GM18873 (cell line): Measurements from ENCODE around the gene ISL2.
"Not testable (repeated sequence)": the region's sequence is repeated elsewhere in the genome, so short reads cannot be mapped to it uniquely, and the experiment has no call there.

ENCODE experiments used
- ATAC-seq: cut with Tn5 transposase; IDR thresholded peaks from one replicate; pipeline ENCODE4 v1.9.1; 2021; ENCODE audit warnings: mild to moderate bottlenecking, moderate library complexity, moderate number of reproducible peaks; ENCODE audit not compliant: unreplicated experiment, low FRiP score

The ISL2 gene

GRCh38 chr15:76336254-76337058 is at the start of gene ISL2:
ISL2 (plus strand) TSS chr15:76336773; CDS start chr15:76336884, 111 bp downstream.
- ATAC-seq, result peak; percentile 45

- ATAC-seq, result no peak
Measured at GRCh38 chr15:76289582-76289981, 47.0 kb upstream of the ISL2 start.

GRCh38 chr15:76293361-76293760 is 43.2 kb upstream of the ISL2 start:
- ATAC-seq, result no peak

GRCh38 chr15:76294463-76294862 is 42.1 kb upstream of the ISL2 start:
- not testable (repeated sequence) for ATAC-seq

- no peak for ATAC-seq
Measured at GRCh38 chr15:76296849-76297248, 39.7 kb upstream of the ISL2 start.

GRCh38 chr15:76297951-76298350 is 38.6 kb upstream of the ISL2 start:
- not testable (repeated sequence) for ATAC-seq

GRCh38 chr15:76298986-76299385 is 37.6 kb upstream of the ISL2 start:
- ATAC-seq, result no peak

- no peak for ATAC-seq
Measured at GRCh38 chr15:76299786-76300185, 36.8 kb upstream of the ISL2 start.

GRCh38 chr15:76303909-76304308 is 32.7 kb upstream of the ISL2 start:
- no peak for ATAC-seq

GRCh38 chr15:76309601-76310330 is 26.8 kb upstream of the ISL2 start:
- ATAC-seq, result no peak

GRCh38 chr15:76310475-76311099 is 26.0 kb upstream of the ISL2 start:
- no peak for ATAC-seq

GRCh38 chr15:76311100-76311953 is 25.2 kb upstream of the ISL2 start, which contains the start of gene ETFA:
ETFA (minus strand) TSS chr15:76311469; CDS start chr15:76311388, 81 bp downstream.
- peak; percentile 88 for ATAC-seq

GRCh38 chr15:76312540-76313174 is 23.9 kb upstream of the ISL2 start:
- ATAC-seq, result no peak

- ATAC-seq, result not testable (repeated sequence)
Measured at GRCh38 chr15:76313175-76313567, 23.4 kb upstream of the ISL2 start.

- no peak for ATAC-seq
Measured at GRCh38 chr15:76313731-76314130, 22.8 kb upstream of the ISL2 start.

GRCh38 chr15:76320012-76320411 is 16.6 kb upstream of the ISL2 start:
- ATAC-seq, result no peak

GRCh38 chr15:76321171-76321570 is 15.4 kb upstream of the ISL2 start:
- ATAC-seq, result no peak

GRCh38 chr15:76321602-76322001 is 15.0 kb upstream of the ISL2 start:
- ATAC-seq, result no peak

GRCh38 chr15:76324066-76324465 is 12.5 kb upstream of the ISL2 start:
- ATAC-seq, result no peak

- ATAC-seq, result no peak
Measured at GRCh38 chr15:76325704-76326103, 10.9 kb upstream of the ISL2 start.
